ENCODE results near the gene PISD. TPM values are rescaled to one million over a fixed set of nuclear protein-coding genes. Genes with fewer than 3 reads are reported as not detected.

The PISD gene
- total and polyA plus RNA-seq, 9 of the 15 experiments (the other 6 are each of a cell fraction or from before 2014, with no cell fraction given) = 24.5 to 65.9 (median 36.6) TPM

GRCh38 chr22:31615491-31615860 lies 46.5 kb downstream of the PISD start:
- BruUV-seq (replicated peaks) = no TSS peak
- CTCF ChIA-PET (ENCODE audit: low intra/inter-chr PET ratio) = no interaction called here
- Histone ChIP-seq H3K27me3 (ENCODE audit: control insufficient read depth in 2 of 2, insufficient read depth in 2 of 2, low read length in 2 of 2) (no peaks in the 10 kb centered on the region), H3K4me2 (ENCODE audit: insufficient read depth, low read length) (no peak overlapping the region), H3K4me1 (replicated peaks in 1 of 2; ENCODE audit: control insufficient read depth in 2 of 2, insufficient read depth in 2 of 2, low read length in 2 of 2) (peaks cover 0 to 47% of the 10 kb centered on the region in 2 experiments; a peak in 3 of 5 replicates), H4K20me1 (replicated peaks; ENCODE audit: control insufficient read depth, insufficient read depth, low read length) (no peaks in the 10 kb centered on the region), H3K9me1 (ENCODE audit: control insufficient read depth, insufficient read depth, low read length) (no peaks in the 10 kb centered on the region), H3K9ac (ENCODE audit: insufficient read depth in 1 of 2, low read depth in 2 of 2, low read length in 2 of 2) (peak overlapping the region in 1 of 2 experiments; percentile 56; a peak in 1 of 4 replicates), H3K27ac (ENCODE audit: extremely low read depth, low read depth, low read length) (no peak overlapping the region; the same call in 2 of the 3 replicates), H3K4me3 (no peak overlapping the region), H3K79me2 (ENCODE audit: control insufficient read depth, insufficient read depth, low read length) (no peaks in the 10 kb centered on the region), H2AFZ (ENCODE audit: low read depth, low read length) (no peak overlapping the region), H3K36me3 (ENCODE audit: control insufficient read depth, insufficient read depth, low read length) (peaks cover 35% of the 10 kb centered on the region; the same call in 2 of the 3 replicates), H3K9me3 (replicated peaks; ENCODE audit: control insufficient read depth, insufficient read depth, low read depth, low read length) (no peaks in the 10 kb centered on the region)
- intact Hi-C loops (cut with micrococcal nuclease) (no loop called here), in situ Hi-C loops (cut with MboI) (no loop called here)
- DNase-seq (ENCODE audit: extremely low read depth in 1 of 4, low spot score in 3 of 4) (no peak), ATAC-seq (no peak), FAIRE-seq (no peak)
- 54% methylated on average over 4 of the region's 4 CpGs for WGBS (ENCODE audit: insufficient coverage, low coverage, missing lambda C conversion rate)
- POLR2A ChIA-PET = no interaction called here
- no peak for TF ChIP-seq TCFL5 (CRISPR knock-in tag; conservative IDR thresholded peaks at IDR 0.05)
- no peak for TF ChIP-seq MEF2A (IDR thresholded peaks at IDR 0.05; ENCODE audit: control insufficient read depth, low read depth, low read length)
- TF ChIP-seq RNF219 (CRISPR knock-in tag; IDR thresholded peaks at IDR 0.05) = no peak
- TF ChIP-seq ADNP (tag; IDR thresholded peaks at IDR 0.05) = no peak
- TF ChIP-seq ZNF717 (CRISPR knock-in tag; IDR thresholded peaks at IDR 0.05) = no peak
- no peak for TF ChIP-seq E2F6 (IDR thresholded peaks at IDR 0.05; ENCODE audit: borderline replicate concordance in 1 of 2, extremely low read depth in 1 of 2, insufficient read depth in 1 of 2, insufficient read length in 1 of 2, low read depth in 1 of 2, low read length in 1 of 2, poor library complexity in 1 of 2, severe bottlenecking in 1 of 2)
- no peak for TF ChIP-seq HDAC8 (tag; IDR thresholded peaks at IDR 0.05)
- no peak for TF ChIP-seq PYGO2 (tag; IDR thresholded peaks at IDR 0.05)
- TF ChIP-seq EP400 (IDR thresholded peaks at IDR 0.05) = no peak
- no peak for TF ChIP-seq ERF (CRISPR knock-in tag; IDR thresholded peaks at IDR 0.05)
- no peak for TF ChIP-seq JUN (IDR thresholded peaks at IDR 0.05; ENCODE audit: borderline replicate concordance, low read depth, low read length)
- TF ChIP-seq JUN (CRISPR knock-in tag; IDR thresholded peaks at IDR 0.05; ENCODE audit: borderline replicate concordance) = no peak
- TF ChIP-seq USF1 (CRISPR knock-in tag; IDR thresholded peaks at IDR 0.05) = peak; percentile 37; the same call in 1 of the 2 replicates
- TF ChIP-seq USF2 (CRISPR knock-in tag; IDR thresholded peaks at IDR 0.05) = peak; percentile 19; the same call in 1 of the 2 replicates
- no peak for TF ChIP-seq THAP12 (CRISPR knock-in tag; IDR thresholded peaks at IDR 0.05)
- TF ChIP-seq HNRNPUL1 (IDR thresholded peaks at IDR 0.05; ENCODE audit: low read length) = no peak
